Fibroblast of lung (primary cell): ENCODE measurements around the gene METTL16. TPM values are rescaled to one million over a fixed set of nuclear protein-coding genes. Genes with fewer than 3 reads are reported as not detected.

ENCODE experiments used
- DNase-seq, 2 donors: peaks; one replicate each; pipeline versions ENCODE4 v3.0.0 to v3.0.0-alpha.2; 2010; ENCODE audit warnings: low read depth in 2 of 2
- H2AFZ ChIP-seq: 2 replicates; pipeline ENCODE4 v1.5.1; 2012; ENCODE audit warnings: low read length, control low read depth, inconsistent platforms
- H3K27ac ChIP-seq: 2 replicates; pipeline ENCODE4 v1.5.1; 2011; ENCODE audit warnings: low read length, control low read depth; ENCODE audit not compliant: insufficient read depth
- H3K27me3 ChIP-seq: 2 replicates; pipeline ENCODE4 v1.5.1; 2011; ENCODE audit warnings: mild to moderate bottlenecking, low read length; ENCODE audit not compliant: control insufficient read depth, insufficient read depth
- H3K36me3 ChIP-seq: 2 replicates; pipeline ENCODE4 v1.5.1; 2011; ENCODE audit warnings: low read length; ENCODE audit not compliant: control insufficient read depth, insufficient read depth
- H3K4me1 ChIP-seq: 2 replicates; pipeline ENCODE4 v1.5.1; 2011; ENCODE audit warnings: low read length; ENCODE audit not compliant: control insufficient read depth, insufficient read depth; ENCODE audit errors: extremely low read depth
- H3K4me2 ChIP-seq: 2 replicates; pipeline ENCODE4 v1.5.1; 2011; ENCODE audit warnings: low read length, control low read depth; ENCODE audit not compliant: insufficient read depth; ENCODE audit errors: extremely low read depth
- H3K4me3 ChIP-seq, 4 experiments: fragments of 200-600 bp in 1 of 4; sonication (generic) in 1 of 4; replicated peaks in 1 of 4; 2 replicates each; pipeline ENCODE4 v1.5.1; 2011 to 2016; ENCODE audit warnings: low read length in 4 of 4, low read depth in 3 of 4, mild to moderate bottlenecking in 3 of 4, control low read depth in 2 of 4, inconsistent platforms in 1 of 4, mixed read lengths in 1 of 4; ENCODE audit not compliant: insufficient read depth in 1 of 4; ENCODE audit errors: control extremely low read depth in 1 of 4
- H3K79me2 ChIP-seq: 2 replicates; pipeline ENCODE4 v1.5.1; 2012; ENCODE audit warnings: mild to moderate bottlenecking, low read length, inconsistent platforms; ENCODE audit not compliant: control insufficient read depth, insufficient read depth
- H3K9ac ChIP-seq: 2 replicates; pipeline ENCODE4 v1.5.1; 2011; ENCODE audit warnings: mild to moderate bottlenecking, low read length, control low read depth; ENCODE audit not compliant: insufficient read depth
- H3K9me3 ChIP-seq: 2 replicates; pipeline ENCODE4 v1.5.1; 2012; ENCODE audit warnings: low read depth, low read length; ENCODE audit not compliant: control insufficient read depth, insufficient read depth
- H4K20me1 ChIP-seq: 2 replicates; pipeline ENCODE4 v1.5.1; 2011; ENCODE audit warnings: low read length; ENCODE audit not compliant: control insufficient read depth, insufficient read depth; ENCODE audit errors: extremely low read depth
- EZH2 ChIP-seq: IDR thresholded peaks from 2 replicates; pipeline ENCODE4 v1.5.1; 2012; ENCODE audit warnings: low read length, control low read depth, mild to moderate bottlenecking; ENCODE audit errors: missing control alignments
- polyA plus RNA-seq, 2 donors: library from polyadenylated mRNA; depleted of rRNA in 1 of 2; stranded (reverse) in 1 of 2; unstranded in 1 of 2; fragments of >200 nt; gene quantifications; 2 replicates each; pipeline ENCODE4 v1.2.1, GENCODE V29; 2011 to 2012; ENCODE audit warnings: missing spikeins in 1 of 2
- total RNA-seq: library from RNA; depleted of rRNA; stranded (reverse); fragments of >200 nt; gene quantifications from 2 replicates; pipeline ENCODE4 v1.2.1, GENCODE V29; 2014
- TF ChIP-seq, protein P1 (sequence below), 2 donors: IDR thresholded peaks in 1 of 2; conservative IDR thresholded peaks in 1 of 2; 1 replicate in 1 of 2; 2 replicates in 1 of 2; pipeline ENCODE4 v1.5.1; 2011 to 2012; ENCODE audit warnings: low read length in 2 of 2, control low read depth in 1 of 2, inconsistent platforms in 1 of 2, low read depth in 1 of 2, mild to moderate bottlenecking in 1 of 2

Gene METTL16
- total and polyA plus RNA-seq, 2 donors (not counting 1 experiment from before 2014, with no cell fraction given): 12.2 to 13.4 TPM

GRCh38 chr17:2385240-2386210 is 126.2 kb downstream of the METTL16 start:
- Histone ChIP-seq H3K9ac (no peak overlapping the region), H3K79me2 (peaks cover 2% of the 10 kb centered on the region), H3K4me3 (no peak overlapping the region), H3K4me2 (no peak overlapping the region), H4K20me1 (no peaks in the 10 kb centered on the region), H3K27me3 (no peaks in the 10 kb centered on the region), H3K4me1 (no peaks in the 10 kb centered on the region), H3K9me3 (no peaks in the 10 kb centered on the region), H3K27ac (no peak overlapping the region), H2AFZ (no peak overlapping the region), H3K36me3 (peaks cover 16% of the 10 kb centered on the region)
- no peak for TF ChIP-seq EZH2
- TF ChIP-seq, protein P1, sequence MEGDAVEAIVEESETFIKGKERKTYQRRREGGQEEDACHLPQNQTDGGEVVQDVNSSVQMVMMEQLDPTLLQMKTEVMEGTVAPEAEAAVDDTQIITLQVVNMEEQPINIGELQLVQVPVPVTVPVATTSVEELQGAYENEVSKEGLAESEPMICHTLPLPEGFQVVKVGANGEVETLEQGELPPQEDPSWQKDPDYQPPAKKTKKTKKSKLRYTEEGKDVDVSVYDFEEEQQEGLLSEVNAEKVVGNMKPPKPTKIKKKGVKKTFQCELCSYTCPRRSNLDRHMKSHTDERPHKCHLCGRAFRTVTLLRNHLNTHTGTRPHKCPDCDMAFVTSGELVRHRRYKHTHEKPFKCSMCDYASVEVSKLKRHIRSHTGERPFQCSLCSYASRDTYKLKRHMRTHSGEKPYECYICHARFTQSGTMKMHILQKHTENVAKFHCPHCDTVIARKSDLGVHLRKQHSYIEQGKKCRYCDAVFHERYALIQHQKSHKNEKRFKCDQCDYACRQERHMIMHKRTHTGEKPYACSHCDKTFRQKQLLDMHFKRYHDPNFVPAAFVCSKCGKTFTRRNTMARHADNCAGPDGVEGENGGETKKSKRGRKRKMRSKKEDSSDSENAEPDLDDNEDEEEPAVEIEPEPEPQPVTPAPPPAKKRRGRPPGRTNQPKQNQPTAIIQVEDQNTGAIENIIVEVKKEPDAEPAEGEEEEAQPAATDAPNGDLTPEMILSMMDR (conservative IDR thresholded peaks at IDR 0.05 in 1 of 2, IDR thresholded peaks at IDR 0.05 in 1 of 2; ENCODE audit: low read depth in 1 of 2, low read length in 2 of 2): no peak
- DNase-seq: no peak

- TF ChIP-seq EZH2: no peak
- TF ChIP-seq, protein P1 (conservative IDR thresholded peaks at IDR 0.05 in 1 of 2, IDR thresholded peaks at IDR 0.05 in 1 of 2; ENCODE audit: low read depth in 1 of 2, low read length in 2 of 2): no peak
- DNase-seq: no peak
- Histone ChIP-seq H3K79me2 (peaks cover 1% of the 10 kb centered on the region), H3K36me3 (peaks cover 22% of the 10 kb centered on the region), H3K27me3 (no peaks in the 10 kb centered on the region), H3K9ac (no peak overlapping the region), H3K4me2 (no peak overlapping the region), H3K4me3 (no peak overlapping the region), H3K4me1 (no peaks in the 10 kb centered on the region), H3K27ac (no peak overlapping the region), H4K20me1 (no peaks in the 10 kb centered on the region), H3K9me3 (no peaks in the 10 kb centered on the region), H2AFZ (no peak overlapping the region)
Observed at GRCh38 chr17:2384439-2385127, 127.1 kb downstream of the METTL16 start.

DNA sequence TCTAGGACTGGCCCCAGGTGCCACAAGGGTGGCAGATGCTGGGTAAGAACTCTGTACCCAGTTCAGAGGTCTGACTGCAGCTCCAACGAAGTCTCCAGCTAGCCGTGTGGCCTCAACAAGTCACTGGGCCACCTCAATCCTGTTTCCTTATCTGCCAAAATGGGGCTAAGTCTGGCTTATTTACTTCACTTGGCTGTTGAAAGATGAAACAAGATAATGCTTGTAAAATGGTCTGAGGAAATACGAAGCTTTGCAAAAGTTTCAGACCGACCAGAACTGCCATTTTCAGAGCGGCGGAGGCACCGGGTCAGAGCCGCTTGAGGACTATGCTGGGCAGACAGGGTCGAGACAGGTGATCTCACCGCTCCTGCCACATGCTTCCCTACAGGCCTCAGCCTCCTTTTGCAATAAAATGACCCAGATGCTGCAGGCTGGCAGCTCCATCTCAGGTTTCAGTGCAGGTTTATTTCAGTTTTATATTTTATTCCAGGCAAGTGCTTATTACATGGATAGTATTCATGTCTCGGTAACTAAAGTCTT is 128.0 kb downstream of the METTL16 start:
- H2AFZ ChIP-seq: no peak overlapping the region
- H3K79me2 ChIP-seq: no peaks in the 10 kb centered on the region
- no peak for DNase-seq
- H4K20me1 ChIP-seq: no peaks in the 10 kb centered on the region
- no peaks in the 10 kb centered on the region for H3K9me3 ChIP-seq
- H3K27ac ChIP-seq: no peak overlapping the region
- peaks cover 28% of the 10 kb centered on the region for H3K36me3 ChIP-seq
- no peak overlapping the region for H3K4me2 ChIP-seq
- H3K27me3 ChIP-seq: no peaks in the 10 kb centered on the region
- TF ChIP-seq EZH2: no peak
- TF ChIP-seq, protein P1 (conservative IDR thresholded peaks at IDR 0.05 in 1 of 2, IDR thresholded peaks at IDR 0.05 in 1 of 2; ENCODE audit: low read depth in 1 of 2, low read length in 2 of 2): no peak
- no peak overlapping the region for H3K9ac ChIP-seq
- H3K4me3 ChIP-seq: no peak overlapping the region
- no peaks in the 10 kb centered on the region for H3K4me1 ChIP-seq
